GM19035 (cell line): ENCODE results near the gene GUCD1.
"Not testable (repeated sequence)": the region's sequence is repeated elsewhere in the genome, so short reads cannot be mapped to it uniquely, and the experiment has no call there.

Experiments
- ATAC-seq: cut with Tn5 transposase; IDR thresholded peaks from one replicate; pipeline ENCODE4 v1.9.1; 2021; ENCODE audit not compliant: unreplicated experiment

GUCD1 gene

DNA sequence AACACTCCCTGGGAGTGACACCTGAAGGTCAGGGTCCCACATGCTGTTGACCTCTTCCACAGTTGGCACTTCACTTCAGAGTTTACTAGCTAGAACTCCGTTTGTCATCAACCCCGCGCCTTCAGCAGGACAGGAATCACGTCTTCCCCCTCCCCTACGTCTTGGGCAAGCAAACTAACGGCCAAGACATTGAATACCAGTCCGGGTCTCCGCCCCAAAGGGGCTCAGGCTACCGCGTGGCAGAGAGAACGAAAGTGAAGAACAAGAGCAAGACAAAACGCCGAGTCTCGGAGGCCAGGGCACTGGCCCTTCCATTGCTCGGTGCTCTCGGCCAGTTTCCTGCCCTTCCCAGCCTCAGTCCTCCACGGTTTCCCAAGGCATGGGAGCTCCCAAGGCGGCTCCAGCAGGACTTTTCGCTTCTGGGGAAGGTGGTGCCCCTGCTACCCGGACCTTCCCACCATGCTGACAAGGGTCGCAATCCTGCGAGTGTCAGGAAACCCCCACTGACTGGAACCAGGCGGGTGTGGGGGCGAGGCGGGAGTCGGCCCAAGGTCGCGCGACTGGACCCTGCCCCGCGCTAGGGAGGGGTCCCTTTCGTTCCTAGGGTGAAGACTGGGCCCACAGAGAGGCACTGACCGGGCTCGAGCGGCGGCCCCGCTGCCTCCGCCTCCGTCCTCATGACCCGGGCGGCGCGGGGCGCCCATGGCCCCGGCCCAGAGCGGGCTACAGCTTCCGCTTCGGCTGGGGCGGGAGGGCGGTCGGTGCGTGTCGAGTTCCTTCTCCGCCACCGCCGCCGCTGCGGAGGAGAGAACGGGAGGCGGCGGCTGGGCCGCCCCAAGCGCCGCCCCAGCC, at the start of gene GUCD1:
Gene GUCD1, minus strand, starts transcription at position 826 of the 852 bp plus-strand sequence. Its CDS starts 147 bp downstream, at position 679.
- no peak for ATAC-seq

DNA sequence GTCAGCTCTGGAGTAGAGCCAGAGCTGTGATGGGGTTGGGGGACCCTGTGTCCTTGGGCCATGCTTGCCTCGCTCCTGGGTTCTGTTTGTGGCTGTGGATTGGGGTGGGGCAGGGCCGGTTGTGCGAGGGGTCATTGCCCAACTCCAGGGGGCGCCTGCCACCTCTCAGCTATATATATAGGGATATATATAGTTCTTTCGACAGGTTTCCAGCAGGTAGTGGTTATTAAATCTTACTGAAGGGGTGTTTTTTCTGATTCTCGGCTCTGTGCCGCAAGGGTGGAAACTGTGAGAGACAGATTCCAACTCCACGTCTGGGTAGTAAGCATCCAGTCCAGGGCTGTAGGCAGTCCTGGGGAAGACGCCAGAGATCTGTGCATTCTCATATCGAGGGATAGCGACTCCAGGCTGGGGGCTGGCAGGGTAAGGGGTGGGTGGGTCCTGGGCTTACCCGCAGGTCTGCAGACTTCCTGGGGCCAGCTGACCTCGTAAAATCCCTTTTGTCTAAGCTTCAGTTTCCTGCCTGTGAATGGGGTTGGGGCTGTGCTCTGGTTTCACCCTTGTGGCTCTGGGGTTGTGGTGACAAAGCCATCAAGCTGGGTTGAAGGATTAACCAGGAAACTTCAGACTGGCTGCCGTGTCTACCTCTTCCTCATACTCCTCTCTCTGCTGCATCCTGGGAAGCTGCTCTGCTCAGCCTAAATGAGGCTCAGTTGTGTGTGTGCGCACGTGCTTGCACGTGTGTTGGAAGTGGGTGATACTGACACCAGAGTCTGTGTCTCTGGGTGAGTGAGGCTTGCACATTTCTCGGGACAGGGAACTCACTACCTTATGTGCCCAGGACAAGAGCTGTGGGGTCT, 49.1 kb upstream of the GUCD1 start:
- not testable (repeated sequence) for ATAC-seq

- ATAC-seq, result not testable (repeated sequence)
Observed at GRCh38 chr22:24602847-24603769, 48.2 kb upstream of the GUCD1 start, which contains the start of gene GGT1. GGT1 (plus strand) TSS chr22:24603193; CDS start chr22:24611082, 7,889 bp downstream.

DNA sequence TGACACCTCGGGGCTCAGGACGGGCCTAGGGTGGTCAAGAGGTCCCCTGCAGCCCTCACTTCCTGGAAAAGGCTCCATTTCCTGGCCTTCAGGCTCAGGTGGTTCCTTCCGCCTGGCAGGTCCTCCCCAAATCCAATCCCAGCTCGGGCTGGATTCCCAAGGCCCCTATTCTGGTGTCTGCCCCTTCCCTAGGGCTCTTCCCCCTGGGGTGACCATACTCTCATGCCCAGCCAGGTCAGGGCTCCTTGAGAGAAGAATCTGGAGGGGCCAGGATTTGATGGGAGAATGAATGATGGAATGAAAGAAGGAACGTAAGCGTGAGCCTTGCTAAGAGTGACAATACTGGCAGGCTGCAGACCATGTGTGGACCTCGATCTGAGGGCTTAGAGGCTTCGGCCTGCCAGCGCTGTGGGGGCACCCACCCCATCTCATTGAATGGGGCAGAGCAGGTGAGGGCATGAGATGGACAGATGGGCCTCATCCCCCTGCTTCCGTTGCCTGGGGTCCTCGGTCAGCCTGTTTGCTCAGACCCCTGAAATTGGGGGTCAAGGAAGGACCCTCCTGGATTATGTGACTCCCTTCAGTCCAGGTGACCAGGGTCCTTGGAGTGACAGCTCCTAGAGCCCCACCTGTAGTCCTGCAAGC, 47.3 kb upstream of the GUCD1 start:
- not testable (repeated sequence) for ATAC-seq

GRCh38 chr22:24601217-24602104, 46.5 kb upstream of the GUCD1 start:
- no peak for ATAC-seq

- not testable (repeated sequence) for ATAC-seq
Observed at GRCh38 chr22:24599958-24600715, 45.2 kb upstream of the GUCD1 start.

GRCh38 chr22:24599514-24599913, 44.6 kb upstream of the GUCD1 start:
- ATAC-seq, result no peak

GRCh38 chr22:24597076-24597475, 42.1 kb upstream of the GUCD1 start:
- not testable (repeated sequence) for ATAC-seq

- ATAC-seq, result no peak
Observed at GRCh38 chr22:24595863-24596262, 40.9 kb upstream of the GUCD1 start.

GRCh38 chr22:24595228-24595627, 40.3 kb upstream of the GUCD1 start:
- ATAC-seq, result no peak

- no peak for ATAC-seq
Observed at GRCh38 chr22:24594569-24595120, 39.7 kb upstream of the GUCD1 start.

DNA sequence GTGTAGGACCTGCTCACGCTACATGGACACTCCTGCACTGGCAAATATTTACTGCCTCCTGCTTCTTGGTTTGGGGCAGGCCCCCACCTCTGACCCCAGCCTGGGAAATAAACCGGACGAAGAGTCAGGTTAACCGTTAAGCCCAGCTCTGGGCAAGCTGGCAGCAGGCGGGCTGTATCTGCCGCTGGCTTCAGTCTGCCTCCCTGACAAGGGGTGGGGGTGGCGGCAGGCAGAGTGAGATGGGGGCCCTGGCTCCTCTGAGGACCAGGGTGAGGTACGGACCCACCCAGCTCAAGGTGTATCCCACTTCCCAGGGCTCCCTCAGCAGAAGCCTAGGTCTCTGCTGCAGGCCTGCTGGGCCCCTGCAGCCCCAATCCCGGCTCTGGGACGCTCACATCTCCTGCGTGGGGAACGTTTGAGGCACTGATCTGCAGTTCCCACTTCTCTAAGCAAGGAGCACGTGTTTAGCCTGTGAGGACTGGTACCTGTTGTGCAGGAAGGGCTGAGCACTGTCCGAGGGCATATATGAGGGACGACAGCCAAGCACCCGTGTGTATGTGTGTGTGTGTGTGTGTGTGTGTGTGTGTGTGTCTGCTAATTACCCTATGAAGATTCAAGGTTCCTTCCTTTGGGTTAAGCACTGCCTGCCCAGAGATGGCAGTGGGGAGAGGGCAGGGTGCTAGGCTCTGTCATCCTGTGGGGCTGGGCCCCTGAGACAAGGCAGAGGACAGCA, 39.1 kb upstream of the GUCD1 start:
- no peak for ATAC-seq

- not testable (repeated sequence) for ATAC-seq
Observed at GRCh38 chr22:24593559-24593835, 38.6 kb upstream of the GUCD1 start.

GRCh38 chr22:24592851-24593558, 38.1 kb upstream of the GUCD1 start, which contains the start of gene LRRC75B:
LRRC75B (minus strand) TSS chr22:24593073; CDS start chr22:24593039, 34 bp downstream.
- ATAC-seq, result peak; percentile 76

DNA sequence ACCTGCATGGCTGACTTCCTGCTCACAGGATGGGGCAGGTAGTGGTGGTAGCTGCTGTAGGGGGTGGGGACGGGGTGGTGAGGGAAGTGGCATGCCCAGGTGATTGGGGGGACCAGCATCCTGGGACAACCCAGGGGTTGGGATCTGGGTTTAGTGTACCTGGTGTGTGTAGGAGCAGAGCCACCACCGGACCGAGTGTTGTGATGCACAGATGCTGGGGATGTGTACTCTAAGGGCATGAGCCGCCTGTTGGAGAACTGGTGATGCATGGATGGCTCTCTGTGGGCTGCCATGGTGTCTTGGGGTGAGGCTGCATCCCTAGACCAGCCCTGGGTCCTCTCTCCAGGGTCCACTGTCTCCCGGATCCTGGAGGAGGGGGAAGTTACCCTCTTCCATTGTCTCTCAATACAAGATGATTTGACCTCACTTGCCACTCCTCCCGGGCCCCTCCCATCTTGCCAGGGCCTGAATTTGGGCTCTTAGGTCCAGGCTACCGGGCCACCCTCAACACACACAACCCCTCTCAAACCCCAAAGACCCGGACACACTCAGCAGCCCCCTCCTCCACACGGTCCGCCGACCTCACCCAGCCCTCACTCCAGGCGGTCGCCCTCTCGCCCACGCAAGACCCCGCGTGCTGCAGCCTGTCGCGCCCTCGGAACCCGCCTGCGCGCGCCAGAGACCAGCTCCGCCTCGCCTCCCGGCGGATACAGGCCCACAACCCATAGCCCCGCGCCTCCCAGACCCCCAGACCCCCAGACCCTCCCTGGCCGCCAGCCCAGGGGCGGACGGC, 37.3 kb upstream of the GUCD1 start:
- no peak for ATAC-seq

GRCh38 chr22:24591286-24591830, 36.4 kb upstream of the GUCD1 start:
- no peak for ATAC-seq
